Stimulated activated CD4-positive, alpha-beta T cell treated with anti-CD3 and anti-CD28 coated beads, Interleukin-12 subunit alpha, Interleukin-12 subunit beta, amount 100 ng/mL, for 48 hours (primary cell): ENCODE results near the gene TUBGCP2.
"Not testable (repeated sequence)": the region's sequence is repeated elsewhere in the genome, so short reads cannot be mapped to it uniquely, and the experiment has no call there.

Source experiments
- DNase-seq, 3 donors: peaks; one replicate each; pipeline ENCODE4 v3.0.0-alpha.2; 2020; ENCODE audit warnings: low read depth in 2 of 3, low spot score in 1 of 3

TUBGCP2 gene

DNA sequence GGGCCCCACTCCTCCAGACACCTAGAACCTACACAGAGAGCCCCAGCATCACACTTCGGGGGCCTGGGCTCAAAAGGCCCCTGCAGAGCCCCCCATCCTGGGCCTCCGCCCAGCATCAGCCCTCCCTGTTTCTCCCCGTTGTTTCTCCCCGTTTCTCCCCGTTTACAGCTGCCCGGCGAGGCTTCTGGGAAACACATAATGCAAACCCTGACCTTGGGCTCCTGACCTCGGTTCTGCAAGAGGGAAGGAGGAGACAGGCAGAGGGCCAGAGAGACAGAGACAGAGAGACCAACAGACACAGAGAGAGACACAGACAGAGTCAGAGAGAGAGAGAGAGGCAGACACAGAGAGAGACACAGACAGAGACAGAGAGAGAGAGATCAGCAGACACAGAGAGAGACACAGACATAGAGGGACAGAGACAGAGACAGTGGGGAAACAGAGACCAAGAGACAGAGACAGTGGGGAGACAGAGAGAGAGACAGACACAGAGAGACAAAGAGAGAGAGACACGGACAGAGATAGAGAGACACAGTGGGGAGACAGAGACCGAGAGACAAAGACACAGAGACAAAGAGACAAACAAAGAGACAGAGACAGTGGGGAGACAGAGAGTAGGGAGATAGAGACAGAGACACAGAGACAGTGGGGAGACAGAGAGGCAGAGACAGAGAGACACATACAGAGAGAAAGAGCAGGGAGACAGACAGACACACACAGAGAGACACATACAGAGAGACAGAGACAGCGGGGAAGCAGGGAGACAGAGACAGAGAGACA, 58.5 kb downstream of the TUBGCP2 start:
- no peak for DNase-seq

DNA sequence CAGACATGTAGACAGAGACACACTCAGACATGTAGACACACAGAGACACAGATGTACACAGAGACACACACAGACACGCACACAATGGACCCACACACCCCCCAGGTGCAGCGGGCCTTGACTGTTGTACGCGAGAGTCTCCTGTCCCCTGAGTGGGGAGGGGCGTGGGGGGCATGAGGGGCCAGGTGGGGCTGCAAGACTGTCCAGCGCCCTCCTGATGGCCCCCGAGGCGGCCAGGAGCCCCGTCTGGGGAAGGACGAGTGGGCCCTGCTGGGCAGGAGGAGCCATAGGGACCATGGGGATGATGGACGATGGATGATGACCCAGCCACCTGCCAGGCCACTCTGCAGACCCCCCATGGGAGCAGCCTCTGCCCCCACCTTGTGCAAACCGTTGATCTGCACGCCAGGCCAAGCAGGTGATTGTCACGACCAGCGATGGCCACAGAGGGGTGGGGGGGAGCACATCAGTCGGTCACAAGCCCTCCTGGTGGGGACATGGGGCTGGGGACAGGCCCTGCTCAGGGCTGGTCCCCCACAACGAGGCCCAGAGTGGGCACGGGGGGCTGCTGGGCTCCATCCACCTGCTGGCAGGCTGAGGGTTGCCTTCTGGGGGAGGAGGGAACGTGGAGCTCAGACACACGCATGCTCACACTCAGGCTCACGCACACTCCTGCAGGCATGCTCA, 59.4 kb downstream of the TUBGCP2 start:
- no peak for DNase-seq

DNA sequence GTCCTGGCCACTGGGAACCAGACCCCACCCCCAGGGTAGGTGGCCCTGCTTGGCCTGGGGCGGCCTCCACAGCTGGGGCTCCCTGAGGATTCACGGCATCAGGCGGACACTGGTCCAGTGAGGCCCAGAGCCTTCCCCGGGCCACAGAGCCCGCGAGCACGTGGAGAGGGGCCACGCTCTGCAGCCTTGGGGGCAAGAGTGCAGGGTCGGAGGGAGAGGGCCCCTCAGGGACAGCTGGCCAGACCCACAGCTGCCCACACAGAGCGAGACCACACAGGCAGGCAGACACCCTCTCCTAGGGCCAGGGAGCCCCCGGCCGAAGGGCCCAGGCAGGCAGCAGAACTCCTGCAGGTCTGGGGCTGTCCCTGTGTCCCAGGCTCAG, 60.3 kb downstream of the TUBGCP2 start:
- DNase-seq, result no peak

DNA sequence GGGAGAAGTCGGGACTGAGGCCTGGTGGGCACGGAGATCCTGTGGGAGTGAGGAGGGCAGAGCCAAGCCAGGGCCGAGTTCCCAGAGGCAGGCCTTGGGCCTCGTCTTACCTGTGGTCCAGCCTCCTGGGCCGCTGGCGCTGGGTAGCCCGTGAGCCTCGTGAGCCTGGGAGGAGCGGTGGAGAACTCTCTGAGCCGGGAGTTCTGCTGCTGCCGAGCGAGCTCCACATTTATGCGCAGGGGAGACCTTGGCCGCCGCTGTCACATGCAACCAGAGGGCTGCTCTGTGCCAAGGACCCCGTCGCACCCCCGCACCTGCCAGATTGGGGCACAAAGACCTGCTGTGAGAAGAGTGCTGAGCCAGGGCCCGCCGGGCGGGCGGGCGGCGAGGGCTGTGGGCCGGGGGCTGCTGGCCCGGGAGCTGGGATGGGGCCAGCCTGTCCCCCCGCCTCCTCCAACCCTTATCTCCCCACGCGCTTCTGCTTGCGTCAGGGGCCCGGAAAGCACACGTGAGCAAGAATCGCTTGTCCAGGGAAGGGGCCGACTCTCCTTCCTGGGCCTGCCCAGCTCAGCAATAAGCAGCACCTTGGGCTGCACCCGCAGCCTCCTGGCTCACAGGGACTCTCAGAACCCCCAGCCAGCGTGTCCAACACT, 60.9 kb downstream of the TUBGCP2 start:
- DNase-seq, result no peak

DNA sequence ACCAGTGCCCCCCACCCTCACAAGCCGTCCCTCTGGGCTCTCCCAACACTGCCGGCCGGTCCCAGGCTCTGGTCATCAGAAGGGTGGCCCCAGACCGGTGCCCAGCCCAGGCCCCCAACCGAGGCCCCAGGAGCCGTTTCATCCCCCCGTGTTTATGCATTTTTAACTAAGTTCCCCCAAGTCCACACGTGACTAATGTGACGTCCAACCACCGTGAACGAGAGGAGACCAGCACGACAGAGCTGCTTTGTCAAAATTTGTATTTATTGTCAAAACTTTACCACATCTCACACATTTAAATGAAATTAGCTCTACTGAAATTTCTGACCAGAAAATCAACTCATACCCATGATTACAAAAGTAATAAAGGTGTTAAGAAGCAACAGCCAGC, 62.4 kb downstream of the TUBGCP2 start:
- no peak for DNase-seq

DNA sequence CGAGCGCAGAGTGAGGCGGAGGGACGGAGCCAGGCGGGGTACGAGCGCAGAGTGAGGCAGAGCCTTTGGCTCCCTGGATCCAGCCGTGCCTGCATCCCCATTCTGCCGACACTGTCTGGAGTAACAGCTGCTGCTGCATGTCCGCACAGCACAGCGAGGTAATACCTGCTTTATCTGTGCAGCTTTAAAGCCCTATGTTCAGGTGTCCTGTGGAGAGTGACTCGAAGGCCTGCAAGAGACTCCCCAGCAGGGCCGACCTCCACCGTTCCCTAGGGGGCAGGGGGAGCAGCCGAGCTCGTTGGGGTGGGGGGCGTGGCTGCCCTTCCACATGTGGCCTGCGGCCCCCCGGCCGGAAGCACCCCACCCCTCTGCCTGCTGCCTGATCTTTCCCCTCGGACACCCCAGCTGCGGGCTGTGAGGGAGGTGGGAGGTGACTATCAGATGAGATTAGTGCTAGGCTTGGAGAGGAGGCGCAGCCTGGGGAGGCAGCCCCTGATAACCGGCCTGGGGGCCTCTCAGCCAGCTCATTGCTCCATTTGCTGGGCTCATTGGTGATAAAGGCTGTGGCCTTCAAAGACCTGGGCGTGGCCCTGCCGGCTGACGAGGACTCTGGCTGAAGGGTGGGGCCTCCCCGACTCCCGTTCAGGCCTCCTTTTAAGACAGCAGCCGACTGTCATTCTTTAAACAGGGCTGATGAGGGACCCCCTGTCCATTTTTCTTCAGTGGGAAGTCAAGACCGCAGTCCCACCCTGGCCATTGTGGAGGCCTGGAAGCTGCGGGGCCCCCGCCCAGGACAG, 63.0 kb downstream of the TUBGCP2 start:
- DNase-seq, result no peak

DNA sequence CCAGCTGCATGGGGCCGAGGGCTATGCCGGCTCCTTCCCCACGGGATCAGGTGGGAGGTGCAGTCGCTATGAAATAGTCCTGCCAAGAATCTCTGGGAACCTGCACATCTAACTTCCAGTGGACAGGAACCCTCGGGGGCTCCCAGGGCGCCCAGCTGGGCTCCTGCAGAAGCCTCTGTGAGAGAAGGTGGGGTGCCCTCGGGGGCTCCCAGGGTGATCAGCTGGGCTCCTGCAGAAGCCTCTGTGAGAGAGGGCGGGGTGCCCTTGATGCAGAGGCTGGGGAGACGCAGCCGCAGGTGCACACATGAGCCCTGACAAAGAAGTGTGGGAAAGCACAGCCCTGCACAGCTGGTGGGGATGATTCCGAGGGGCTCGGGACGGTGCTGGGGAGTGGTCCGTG, 65.1 kb downstream of the TUBGCP2 start:
- DNase-seq, result no peak

DNA sequence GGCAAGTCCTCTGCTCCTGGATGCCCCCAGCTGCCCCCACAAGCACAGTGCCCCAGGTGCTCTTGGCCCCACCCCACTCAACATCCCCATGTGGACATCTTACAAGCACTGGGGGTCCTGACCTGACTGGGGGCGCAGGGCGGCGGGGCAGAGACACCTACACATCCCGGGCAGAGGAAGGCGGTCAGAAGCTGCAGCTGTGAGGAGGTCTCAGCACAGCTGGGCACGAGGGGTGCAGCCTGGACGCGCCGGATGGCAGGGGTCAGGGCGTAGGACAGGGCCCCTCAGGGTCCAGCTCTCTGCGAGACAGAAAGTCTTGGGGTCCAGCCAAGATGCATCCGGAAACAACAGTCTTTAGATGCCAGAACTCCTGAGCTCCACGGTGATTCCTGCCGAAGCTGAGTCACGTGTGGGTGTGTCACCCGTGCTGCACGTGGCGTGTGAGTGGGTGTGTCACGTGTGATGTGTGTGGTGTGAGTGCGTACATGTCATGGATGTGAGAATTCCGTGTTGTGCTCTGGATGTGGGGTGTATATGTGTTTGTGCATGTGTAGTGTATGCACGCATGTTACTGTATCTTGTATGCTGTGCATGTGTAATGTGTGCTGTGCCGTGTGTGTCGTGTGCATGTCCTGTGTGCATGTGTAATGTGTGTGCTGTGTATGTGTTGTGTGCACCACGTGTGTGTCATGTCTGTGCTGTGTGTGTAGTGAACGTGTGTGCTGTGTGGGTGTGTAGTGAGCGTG, 65.9 kb downstream of the TUBGCP2 start:
- DNase-seq, result no peak

DNA sequence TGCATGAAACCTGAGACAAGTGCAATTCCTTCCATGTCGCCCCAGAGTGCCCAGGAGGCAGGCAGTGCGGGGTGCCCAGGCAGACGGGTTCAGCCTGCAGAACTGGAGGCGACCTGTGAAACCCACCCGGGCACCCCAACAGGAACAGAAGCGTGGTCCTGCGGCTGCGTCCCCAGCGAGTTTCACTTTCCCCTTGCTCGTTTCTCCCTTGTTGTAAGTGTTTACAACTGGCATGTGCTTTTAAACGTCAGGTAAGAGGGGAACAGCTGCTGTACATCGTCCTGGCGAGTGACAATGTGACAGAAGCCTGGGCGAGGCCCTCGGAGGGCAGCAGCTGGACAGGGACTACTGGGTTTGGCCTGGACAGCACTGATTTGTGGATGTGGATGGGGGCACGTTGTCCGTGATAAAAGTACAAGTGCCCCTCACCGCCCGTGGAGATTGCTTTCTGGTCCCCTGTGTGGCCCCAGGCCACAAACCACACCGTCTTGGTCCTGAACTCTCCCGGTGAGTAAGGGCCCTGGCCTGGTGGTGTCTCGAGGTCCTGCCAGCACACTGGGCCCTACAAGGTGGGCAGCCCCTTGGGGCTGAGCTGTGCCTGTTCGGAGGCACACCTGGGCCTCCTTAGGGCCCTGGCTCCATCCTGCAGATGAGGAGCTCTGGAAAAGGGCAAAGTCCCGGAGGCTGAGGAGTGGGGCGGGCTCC, 67.0 kb downstream of the TUBGCP2 start:
- DNase-seq, result no peak

DNA sequence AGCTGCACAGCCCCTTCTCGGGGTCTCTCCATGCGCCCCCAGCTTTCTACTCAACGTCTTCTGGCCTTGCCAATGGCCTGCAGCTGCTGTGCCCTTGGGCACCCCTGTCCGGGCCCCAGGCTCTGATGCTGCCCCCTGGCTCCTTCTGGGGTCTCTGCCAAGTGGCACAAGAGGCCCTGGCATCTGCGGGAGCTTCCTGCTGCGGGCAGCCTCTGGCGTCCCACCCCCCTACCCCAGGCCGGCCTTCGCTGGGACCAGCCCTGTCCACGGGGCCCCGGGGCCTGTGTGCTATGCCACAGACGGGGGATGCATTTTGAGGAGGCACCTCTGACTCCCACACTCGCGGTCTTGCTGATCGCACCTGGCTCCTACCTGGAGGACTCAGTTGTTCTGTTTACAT, 68.7 kb downstream of the TUBGCP2 start:
- no peak for DNase-seq

DNA sequence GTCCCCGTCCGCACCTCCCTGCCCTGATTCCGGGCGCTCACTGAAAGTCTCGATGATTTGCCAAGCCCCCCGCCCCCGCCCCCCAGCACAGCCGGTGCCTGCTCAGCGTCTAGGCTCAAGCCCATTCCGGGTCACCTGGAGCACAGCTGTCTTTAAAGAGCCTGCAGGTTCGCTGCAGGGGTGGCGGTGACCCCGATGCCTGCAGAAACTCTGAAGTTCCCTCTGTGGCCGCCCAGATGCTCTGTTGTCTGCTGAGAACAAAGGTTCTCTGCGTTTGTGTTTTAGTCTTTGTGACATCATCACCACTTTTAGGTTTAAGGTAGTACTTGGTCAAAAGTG, 70.2 kb downstream of the TUBGCP2 start:
- DNase-seq, result no peak

DNA sequence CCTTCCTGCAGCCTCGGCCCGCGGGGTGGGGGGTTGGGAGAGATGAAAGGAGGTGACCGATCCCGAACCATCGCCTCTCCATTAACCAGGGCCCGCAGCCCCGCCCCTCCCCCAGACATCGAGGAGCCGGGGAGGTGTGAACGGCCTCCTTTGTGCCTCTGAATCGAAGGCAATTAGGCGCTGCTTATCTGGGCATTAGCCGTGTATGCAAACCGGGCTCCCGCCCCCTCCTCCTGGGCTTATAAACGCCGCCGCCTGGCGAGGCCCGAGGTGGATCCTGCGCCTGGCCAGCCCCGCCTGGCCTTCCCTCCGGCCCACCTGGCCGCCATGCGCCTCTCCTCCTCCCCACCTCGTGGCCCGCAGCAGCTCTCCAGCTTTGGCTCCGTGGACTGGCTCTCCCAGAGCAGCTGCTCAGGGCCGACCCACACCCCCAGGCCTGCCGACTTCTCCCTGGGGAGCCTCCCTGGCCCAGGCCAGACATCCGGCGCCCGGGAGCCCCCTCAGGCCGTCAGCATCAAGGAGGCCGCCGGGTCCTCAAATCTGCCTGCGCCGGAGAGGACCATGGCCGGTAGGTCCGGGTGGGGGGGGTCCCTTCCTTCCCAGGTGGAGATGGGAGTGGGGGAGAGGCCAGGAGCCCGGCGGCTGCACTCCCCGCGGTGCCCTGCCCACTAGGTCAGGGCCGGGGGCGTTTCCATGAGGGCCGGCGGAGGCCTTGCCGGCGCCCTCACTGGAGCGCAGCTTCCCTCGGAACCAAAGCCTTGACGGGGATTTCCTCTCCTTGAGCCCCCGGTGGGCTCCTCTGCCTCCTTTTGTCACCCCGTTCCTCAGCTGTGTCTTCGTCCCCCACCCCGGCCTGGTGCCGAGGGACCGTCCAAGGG, 70.8 kb downstream of the TUBGCP2 start, which contains the start of gene VENTX:
Gene VENTX, plus strand, starts transcription at position 268 of the 878 bp plus-strand sequence. Its CDS starts 60 bp downstream, at position 328.
- no peak for DNase-seq

DNA sequence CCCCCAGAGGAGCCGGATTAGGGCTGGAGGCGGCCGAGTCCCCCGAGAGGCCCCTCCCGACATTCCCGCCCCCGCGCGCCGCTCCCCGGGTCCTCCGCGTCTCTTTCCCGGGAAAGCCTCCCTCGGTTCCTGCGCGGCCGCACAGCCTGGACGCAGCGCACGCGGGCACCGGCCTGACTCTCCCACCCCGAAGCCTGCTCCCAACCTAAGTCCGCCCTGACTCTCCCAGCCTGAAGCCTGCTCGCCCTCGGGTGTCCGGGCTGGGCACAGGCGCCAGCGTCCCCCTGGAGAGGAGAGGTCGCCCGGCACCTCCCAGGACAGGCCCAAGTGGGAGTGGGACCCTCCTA, 71.5 kb downstream of the TUBGCP2 start:
- DNase-seq, result no peak

DNA sequence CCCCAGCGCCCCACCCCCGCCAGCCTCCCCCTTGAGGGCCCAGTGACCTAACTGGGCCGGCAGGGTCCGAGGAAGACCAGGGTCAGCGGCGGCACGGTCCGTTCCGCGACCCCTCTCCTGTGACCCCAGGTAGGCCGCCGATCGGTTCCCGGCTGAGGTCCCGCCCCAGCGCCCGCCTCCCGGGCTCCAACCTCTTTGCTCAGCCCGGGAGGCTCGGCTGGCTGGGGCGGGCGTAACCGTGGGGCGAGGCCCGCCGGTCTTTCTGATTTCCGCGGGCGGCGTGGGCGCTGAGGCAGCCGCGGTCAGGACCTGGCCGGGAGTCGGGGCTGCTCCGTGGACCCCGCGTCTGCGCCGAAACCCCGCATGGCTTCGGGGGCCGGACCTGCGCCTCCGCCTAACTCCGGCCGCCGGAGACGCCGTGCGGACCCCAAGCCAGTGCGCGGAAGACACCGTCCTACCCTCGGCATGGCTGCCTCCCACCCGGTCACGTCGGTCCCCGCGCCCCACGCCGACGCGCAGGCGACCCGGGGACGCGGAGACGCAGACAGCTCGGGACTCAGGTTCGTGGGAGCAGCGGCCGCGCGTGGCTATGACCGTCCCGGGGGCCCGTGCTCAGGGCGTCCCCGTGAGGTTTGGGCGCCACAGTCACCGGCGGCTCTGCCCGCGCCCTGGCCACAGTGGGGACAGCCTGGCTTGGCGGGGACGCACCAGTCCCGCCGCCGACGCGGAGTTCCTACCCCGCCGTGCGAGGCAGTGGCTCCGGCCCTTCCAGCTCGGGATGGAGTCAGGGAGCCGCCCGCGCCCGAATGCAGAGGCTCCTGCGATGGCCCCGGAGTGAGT, 72.1 kb downstream of the TUBGCP2 start:
- no peak for DNase-seq

DNA sequence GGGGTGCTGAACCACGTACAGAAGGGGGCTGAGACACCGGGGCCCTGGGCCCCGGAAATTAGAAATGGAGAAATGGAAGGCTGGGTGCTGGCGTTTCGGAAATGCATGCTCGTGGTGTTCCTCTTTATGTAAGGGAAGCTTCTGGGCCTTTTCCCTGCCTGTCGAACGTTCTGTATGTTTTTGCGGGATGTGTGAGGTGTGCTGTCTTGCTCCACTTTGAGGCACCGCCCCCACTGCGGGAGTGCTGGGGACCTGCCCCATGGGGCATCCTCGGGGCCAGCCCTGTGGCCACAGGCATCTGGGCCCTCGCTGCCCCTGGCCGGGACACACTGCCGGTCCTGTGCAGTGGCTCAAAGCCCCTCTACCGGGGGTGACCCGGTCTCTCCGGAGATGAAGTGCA, 72.7 kb downstream of the TUBGCP2 start:
- no peak for DNase-seq

DNA sequence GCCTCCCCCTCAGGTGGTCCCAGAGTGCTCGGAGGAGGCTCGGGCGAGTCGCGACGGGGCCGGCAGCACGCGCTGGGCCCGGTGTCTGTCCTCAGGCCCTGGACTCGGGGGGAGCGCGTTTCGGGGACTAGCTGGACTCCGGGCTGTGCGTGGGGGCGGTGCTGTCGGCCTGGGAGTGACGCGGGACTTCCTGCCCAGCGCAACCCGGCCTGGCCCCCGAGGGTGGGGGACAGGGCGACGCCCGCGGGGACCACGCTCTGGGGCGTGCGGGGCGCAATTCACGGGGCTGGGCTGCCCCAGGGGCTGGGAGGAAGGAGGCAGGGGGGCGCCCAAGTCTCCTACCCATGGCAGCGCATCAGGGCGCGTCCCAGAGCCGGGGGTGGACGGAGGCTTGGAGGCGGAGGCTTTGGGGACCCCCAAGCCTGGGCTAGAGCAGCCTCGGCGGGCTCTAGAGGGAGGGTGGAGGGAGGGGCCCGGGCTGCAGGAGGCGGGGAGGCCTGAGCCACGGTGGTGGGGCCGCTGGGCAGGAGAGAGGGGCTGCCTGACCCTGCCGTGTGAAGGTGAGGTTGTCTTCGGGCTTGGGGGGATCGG, 73.3 kb downstream of the TUBGCP2 start:
- no peak for DNase-seq

DNA sequence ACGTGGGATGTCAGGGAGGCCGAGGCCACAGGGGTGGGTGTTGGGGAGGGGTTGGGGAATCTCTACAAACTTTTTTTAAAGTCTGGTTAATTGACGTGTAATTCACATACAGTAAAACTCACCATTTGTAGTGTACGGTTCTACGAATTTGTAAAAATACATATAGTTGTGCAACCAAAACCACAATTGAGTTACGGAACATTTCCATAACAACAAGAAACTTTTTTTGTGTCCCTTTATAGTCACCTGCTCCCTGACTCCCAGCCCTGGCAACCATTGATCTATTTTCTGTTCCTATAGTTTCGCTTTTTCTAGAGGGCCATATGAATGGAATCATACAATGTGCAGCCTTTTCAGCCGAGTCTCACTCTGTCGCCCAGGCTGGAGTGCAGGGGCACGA, 73.9 kb downstream of the TUBGCP2 start:
- not testable (repeated sequence) for DNase-seq

DNA sequence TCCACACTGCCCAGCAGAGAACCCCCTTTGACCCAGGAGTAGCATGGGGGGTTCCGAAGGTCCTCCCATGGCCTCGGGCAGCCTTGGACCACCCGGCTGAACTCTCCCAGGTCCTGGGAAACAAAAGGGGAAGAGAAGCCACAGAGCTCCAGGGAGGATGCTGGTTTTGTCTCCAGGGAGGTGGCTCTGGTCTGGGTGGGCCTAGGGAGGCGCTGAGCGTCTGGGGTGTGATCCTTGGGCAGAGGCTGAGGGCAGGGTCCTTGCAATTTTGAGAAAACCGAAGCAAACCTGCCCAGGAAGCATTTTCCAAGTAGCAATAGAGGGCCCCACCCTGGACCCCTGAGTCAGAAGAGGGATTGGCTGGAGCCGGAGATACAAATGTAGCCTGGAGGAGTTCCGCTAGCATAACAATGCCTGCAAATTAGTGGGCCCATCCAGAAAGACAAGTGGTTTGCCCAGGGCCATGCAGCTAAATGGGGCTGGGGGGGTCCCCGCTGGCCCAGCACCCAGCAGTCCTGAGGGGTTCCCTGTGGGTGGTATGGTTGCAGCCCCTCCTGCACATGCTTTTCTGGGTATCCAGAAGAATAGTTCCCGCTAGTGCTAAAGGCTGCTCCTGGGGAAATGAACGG, 76.6 kb downstream of the TUBGCP2 start:
- no peak for DNase-seq
